Fibroblast of pulmonary artery (primary cell): ENCODE data around the gene CLASP1.
"Not testable (repeated sequence)": the region's sequence is repeated elsewhere in the genome, so short reads cannot be mapped to it uniquely, and the experiment has no call there.

Source experiments
- DNase-seq: peaks from one replicate; pipeline ENCODE4 v3.0.0-alpha.2; 2010; ENCODE audit warnings: low read depth
- H3K4me3 ChIP-seq: replicated peaks from 2 replicates; pipeline ENCODE4 v1.5.1; 2011; ENCODE audit warnings: low read depth, mild to moderate bottlenecking, control low read depth, low read length, moderate library complexity
- TF ChIP-seq, protein P1 (sequence below): IDR thresholded peaks from 2 replicates; pipeline ENCODE4 v1.5.1; 2011; ENCODE audit warnings: mild to moderate bottlenecking, control low read depth, low read length, inconsistent platforms; ENCODE audit errors: missing control alignments

The CLASP1 gene

DNA sequence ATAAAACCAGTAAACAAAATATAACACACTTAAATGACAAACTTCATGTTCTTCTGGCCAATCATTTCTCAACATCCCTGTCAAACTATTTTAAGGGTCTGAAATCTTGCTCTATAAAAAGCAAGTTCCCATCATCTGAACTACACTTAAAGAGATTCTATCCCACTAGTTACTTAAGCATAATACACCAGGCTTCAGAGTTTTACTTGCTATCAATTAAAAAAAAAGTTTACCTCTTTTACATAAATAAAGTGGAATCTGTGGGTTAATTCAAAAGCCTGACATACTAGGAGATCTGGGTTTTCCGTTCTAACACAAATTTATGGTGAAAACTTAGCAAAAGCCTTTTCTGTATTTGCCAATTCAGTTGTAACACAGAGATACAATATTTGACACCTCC is 1.9 kb downstream of the CLASP1 start:
- peak overlapping the region; percentile 94 for H3K4me3 ChIP-seq
- no peak for DNase-seq
- TF ChIP-seq, protein P1, sequence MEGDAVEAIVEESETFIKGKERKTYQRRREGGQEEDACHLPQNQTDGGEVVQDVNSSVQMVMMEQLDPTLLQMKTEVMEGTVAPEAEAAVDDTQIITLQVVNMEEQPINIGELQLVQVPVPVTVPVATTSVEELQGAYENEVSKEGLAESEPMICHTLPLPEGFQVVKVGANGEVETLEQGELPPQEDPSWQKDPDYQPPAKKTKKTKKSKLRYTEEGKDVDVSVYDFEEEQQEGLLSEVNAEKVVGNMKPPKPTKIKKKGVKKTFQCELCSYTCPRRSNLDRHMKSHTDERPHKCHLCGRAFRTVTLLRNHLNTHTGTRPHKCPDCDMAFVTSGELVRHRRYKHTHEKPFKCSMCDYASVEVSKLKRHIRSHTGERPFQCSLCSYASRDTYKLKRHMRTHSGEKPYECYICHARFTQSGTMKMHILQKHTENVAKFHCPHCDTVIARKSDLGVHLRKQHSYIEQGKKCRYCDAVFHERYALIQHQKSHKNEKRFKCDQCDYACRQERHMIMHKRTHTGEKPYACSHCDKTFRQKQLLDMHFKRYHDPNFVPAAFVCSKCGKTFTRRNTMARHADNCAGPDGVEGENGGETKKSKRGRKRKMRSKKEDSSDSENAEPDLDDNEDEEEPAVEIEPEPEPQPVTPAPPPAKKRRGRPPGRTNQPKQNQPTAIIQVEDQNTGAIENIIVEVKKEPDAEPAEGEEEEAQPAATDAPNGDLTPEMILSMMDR: no peak

DNA sequence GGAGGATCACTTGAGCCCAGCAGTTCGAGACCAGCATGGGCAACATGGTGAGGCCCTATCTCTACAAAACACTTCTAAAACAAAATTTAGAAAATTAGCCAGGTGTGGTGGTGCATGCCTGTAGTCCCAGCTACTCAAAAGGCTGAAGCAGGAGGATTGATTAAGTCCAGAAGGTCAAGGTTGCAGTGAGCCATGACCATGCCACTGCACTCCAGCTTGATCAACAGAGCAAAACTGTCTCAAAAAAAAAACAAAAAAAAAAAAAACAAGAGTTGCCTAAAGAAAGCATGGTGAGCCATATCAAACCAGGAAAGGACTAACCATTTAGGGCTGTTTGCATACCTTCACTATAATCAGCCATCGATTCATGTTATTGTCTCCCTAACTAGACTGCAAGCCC is 4.5 kb downstream of the CLASP1 start:
- DNase-seq: no peak
- H3K4me3 ChIP-seq: no peak overlapping the region
- TF ChIP-seq, protein P1: no peak

DNA sequence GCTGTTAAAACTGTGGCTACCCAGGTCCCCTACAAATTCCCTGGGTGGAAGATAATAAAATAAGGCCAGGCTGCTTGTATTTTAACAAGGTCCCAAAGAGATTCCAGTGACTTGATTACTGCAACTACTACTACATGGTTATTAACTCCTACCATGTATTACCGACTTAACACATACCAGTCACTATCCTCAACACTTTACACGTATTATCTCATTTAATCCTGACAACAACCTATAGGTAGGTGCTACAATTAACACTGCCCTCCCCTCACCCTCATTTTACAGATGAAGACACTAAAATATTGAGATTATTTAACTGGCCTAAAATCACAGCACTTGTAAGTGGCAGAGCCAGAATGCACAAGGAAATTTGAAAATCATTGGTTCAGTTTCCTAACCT is 5.4 kb downstream of the CLASP1 start:
- H3K4me3 ChIP-seq: no peak overlapping the region
- TF ChIP-seq, protein P1: no peak
- no peak for DNase-seq

DNA sequence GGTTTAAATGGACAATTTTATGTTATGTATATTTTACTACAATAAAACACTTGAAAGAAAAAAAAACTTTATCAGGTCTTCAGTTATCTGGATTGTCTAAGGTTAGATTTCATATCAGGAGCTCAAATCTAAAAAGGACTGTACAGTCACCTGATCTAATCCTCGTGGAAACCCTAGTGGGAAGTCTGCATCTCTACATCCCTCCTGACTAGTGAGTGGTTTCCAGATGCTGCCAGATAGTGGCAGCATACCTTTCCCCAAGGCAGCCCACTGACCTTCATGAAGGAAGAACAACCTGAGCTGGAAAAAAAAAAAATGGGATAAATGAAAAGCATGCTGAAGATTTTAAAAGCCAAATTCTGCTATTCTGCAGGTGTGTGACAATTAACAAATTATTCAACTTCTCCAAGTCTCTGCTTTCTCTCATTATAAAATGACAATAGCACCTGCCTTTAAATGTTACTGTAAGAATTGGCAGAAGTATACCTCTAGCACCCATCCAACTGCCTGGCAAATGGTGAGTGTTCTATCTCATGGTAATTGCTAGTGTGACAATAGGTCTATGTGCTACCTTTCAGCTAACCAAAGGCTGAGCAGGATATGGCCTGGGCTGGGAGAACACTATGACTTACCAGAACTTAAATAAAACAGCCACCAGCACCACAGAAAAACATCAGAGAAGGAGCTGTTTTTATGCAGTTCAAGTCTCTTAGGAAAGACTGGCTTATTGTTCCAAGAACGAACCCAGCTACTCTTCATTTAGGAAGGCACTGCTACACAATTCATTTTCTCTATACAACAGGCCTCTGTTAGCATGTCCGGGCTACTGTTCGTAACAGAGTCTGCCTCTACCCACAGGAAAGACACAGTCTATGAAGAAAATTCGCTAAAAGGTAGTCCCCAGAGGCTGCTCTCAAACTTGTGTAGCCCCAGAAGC is 8.6 kb downstream of the CLASP1 start:
- TF ChIP-seq, protein P1: no peak
- no peak overlapping the region for H3K4me3 ChIP-seq

DNA sequence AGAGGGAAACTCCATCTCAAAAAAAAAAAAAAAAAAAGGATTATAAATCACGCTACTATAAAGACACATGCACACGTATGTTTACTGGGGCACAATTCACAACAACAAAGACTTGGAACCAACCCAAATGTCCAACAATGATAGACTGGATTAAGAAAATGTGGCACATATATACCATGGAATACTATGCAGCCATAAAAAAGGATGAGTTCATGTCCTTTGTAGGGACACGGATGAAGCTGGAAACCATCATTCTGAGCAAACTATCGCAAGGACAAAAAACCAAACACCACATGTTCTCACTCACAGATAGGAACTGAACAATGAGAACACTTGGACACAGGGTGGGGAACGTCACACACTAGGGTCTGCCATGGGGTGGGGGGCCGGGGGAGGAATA is 9.4 kb downstream of the CLASP1 start:
- not testable (repeated sequence) for H3K4me3 ChIP-seq, DNase-seq

More for the DNA sequence above, 8.6 kb downstream of the CLASP1 start:
- no peak for DNase-seq

DNA sequence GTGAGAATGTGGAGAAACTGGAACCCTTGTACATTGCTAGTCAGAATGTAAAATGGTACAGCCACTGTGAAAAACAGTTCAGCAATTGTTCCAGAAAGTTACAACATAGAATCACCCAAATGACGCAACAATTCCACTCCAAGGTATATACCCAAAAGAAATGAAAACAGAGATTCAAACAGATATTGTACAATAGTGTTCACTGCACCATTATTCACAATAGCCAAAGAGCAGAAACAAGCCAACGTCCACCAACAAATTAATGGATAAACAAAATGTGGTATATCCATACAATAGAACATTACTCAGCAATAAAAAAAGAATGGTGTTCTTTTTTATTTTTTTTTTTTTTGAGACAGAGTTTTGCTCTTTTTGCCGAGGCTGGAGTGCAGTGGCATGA is 10.9 kb downstream of the CLASP1 start:
- no peak overlapping the region for H3K4me3 ChIP-seq
- TF ChIP-seq, protein P1: no peak
- peak; percentile 73 for DNase-seq

DNA sequence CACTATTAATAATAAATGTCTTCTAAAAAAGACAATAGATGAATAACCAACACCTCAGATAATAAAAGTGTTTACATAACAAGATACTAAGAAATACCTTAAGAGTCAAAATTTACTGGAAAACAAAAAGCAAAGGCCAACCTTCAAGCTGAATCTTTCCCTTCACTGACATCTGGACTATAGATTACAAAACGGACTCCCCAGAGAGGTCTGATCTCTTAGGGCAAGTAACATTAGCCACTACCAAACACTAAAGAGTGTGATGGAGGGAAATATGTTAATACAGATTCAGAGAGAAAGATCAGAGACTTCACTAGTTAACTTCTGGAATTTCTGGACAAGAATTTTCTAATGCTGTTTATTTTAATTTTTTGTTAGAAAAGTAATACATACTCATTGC is 13.9 kb downstream of the CLASP1 start:
- TF ChIP-seq, protein P1: no peak
- no peak for DNase-seq
- no peak overlapping the region for H3K4me3 ChIP-seq
